HUES64 (cell line): ENCODE data around the gene CTPS2.

ENCODE experiments used
- H3K27ac ChIP-seq: 2 replicates; pipeline ENCODE4 v1.7.0; 2013; ENCODE audit warnings: low read depth, low read length, inconsistent platforms
- H3K27me3 ChIP-seq: 2 replicates; pipeline ENCODE4 v1.6.1; 2013; ENCODE audit warnings: mild to moderate bottlenecking, low read length; ENCODE audit not compliant: insufficient read depth
- H3K36me3 ChIP-seq: 2 replicates; pipeline ENCODE4 v1.6.1; 2013; ENCODE audit warnings: mild to moderate bottlenecking, low read length; ENCODE audit not compliant: insufficient read depth
- H3K4me1 ChIP-seq: 2 replicates; pipeline ENCODE4 v1.6.1; 2013; ENCODE audit warnings: mild to moderate bottlenecking, low read length, moderate library complexity; ENCODE audit not compliant: insufficient read depth
- H3K4me3 ChIP-seq: 2 replicates; pipeline ENCODE4 v1.5.1; 2013; ENCODE audit warnings: mild to moderate bottlenecking, low read length, moderate library complexity
- H3K9ac ChIP-seq: 2 replicates; pipeline ENCODE4 v1.6.1; 2013; ENCODE audit warnings: mild to moderate bottlenecking, low read depth, low read length
- H3K9me3 ChIP-seq: 2 replicates; pipeline ENCODE4 v1.6.1; 2013; ENCODE audit warnings: low read depth, low read length; ENCODE audit not compliant: insufficient read depth
- WGBS: fragments of 150-250, 120-280 bp; methylation state at CpG from one replicate; pipeline ENCODE4 v1.1.7; 2013; ENCODE audit warnings: missing lambda C conversion rate; 5-methylcytosine and 5-hydroxymethylcytosine counted together

The CTPS2 gene

DNA sequence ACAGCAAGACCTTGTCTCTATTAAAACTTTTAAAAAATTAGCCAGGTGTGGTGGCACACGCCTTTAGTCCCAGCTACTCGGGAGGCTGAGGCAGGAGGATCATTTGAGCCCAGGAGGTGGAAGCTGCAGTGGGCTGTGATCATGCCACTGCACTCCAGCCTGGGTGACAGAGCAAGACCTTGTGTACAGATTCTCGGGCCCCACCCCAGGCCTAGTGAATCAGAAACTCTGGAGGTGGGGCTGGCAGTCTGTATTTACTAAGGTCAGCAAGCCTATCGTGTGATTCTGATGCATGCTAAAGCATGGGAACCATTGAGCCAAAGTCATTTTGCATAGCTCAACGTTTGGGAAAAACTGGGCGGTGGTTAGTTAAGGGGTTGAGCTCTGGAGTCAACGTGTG is 59.0 kb downstream of the CTPS2 start:
- Histone ChIP-seq H3K4me1 (peaks cover 7% of the 10 kb centered on the region; the same call in 1 of the 2 replicates), H3K4me3 (no peak overlapping the region), H3K36me3 (peaks cover 11% of the 10 kb centered on the region; the same call in 1 of the 2 replicates), H3K9ac (no peak overlapping the region), H3K27ac (no peak overlapping the region), H3K27me3 (no peaks in the 10 kb centered on the region), H3K9me3 (no peaks in the 10 kb centered on the region)
- 91% methylated on average over 7 of the region's 7 CpGs for WGBS

DNA sequence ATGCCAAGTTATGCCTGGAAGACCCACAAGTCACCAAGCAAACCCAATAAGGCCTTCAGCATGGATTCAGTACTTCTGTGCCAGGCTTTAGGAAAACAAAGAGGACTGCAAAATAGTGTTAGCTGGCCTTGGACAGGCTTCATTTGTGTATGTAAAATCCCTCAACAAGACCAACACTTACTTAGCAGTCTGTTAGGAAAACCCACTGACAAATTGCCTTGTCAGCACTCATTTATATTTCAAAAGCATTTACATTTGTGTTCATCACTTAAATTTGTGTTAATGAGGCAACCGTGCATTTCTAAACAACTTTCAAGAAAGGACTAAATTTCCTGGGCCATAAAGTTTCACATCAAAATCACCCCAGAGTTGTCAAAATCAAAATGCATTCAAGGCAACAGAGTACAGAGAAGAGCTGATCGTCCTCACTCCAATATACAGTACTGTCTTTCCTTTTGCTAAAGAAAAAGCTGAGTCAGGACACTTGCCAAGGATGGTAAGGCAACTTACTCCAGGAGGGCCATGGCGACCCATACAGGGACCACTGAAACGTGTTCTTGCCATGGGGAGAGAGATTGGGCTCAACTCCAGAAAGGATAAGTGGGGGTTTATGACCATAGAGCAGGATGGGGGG is 61.0 kb downstream of the CTPS2 start:
- H3K36me3 ChIP-seq, result peaks cover 12% of the 10 kb centered on the region; the same call in 1 of the 2 replicates
- no peaks in the 10 kb centered on the region for H3K27me3 ChIP-seq
- H3K4me1 ChIP-seq, result peaks cover 7% of the 10 kb centered on the region; the same call in 1 of the 2 replicates
- H3K27ac ChIP-seq, result no peak overlapping the region
- 78% methylated on average over 4 of the region's 4 CpGs for WGBS
- H3K9me3 ChIP-seq, result no peaks in the 10 kb centered on the region
- no peak overlapping the region for H3K4me3 ChIP-seq
- no peak overlapping the region for H3K9ac ChIP-seq

- Histone ChIP-seq H3K27me3 (no peaks in the 10 kb centered on the region), H3K4me3 (no peak within 1 kb of the TSS), H3K27ac (no peak within 1 kb of the TSS), H3K4me1 (peaks cover 7% of the 10 kb centered on the region; the same call in 1 of the 2 replicates), H3K36me3 (peaks cover 22% of the 10 kb centered on the region; the same call in 1 of the 2 replicates), H3K9me3 (no peaks in the 10 kb centered on the region), H3K9ac (no peak within 1 kb of the TSS)
- 98% methylated on average over 4 of the region's 4 CpGs for WGBS
Observed at GRCh38 chrX:16649858-16650257, 62.6 kb downstream of the CTPS2 start, which contains the start of gene S100G. S100G (plus strand) TSS chrX:16650158; CDS start chrX:16651007, 849 bp downstream.

GRCh38 chrX:16646366-16647138 is 65.9 kb downstream of the CTPS2 start:
- 97% methylated on average over 3 of the region's 4 CpGs for WGBS
- peaks cover 20% of the 10 kb centered on the region; the same call in 1 of the 2 replicates for H3K36me3 ChIP-seq
- H3K9ac ChIP-seq, result no peak overlapping the region
- H3K9me3 ChIP-seq, result no peaks in the 10 kb centered on the region
- H3K27ac ChIP-seq, result no peak overlapping the region
- H3K4me3 ChIP-seq, result no peak overlapping the region
- no peaks in the 10 kb centered on the region for H3K27me3 ChIP-seq
- H3K4me1 ChIP-seq, result peaks cover 12% of the 10 kb centered on the region; the same call in 1 of the 2 replicates

GRCh38 chrX:16643176-16643575 is 69.3 kb downstream of the CTPS2 start:
- Histone ChIP-seq H3K27ac (no peak overlapping the region), H3K9ac (no peak overlapping the region), H3K36me3 (peaks cover 25% of the 10 kb centered on the region; the same call in 1 of the 2 replicates), H3K27me3 (no peaks in the 10 kb centered on the region), H3K4me1 (0 out of 2 replicates have a peak, but pooled peaks cover 9% of the 10 kb centered on the region), H3K9me3 (no peaks in the 10 kb centered on the region), H3K4me3 (no peak overlapping the region)
- WGBS, result 82% methylated on average over 5 of the region's 5 CpGs

- no peak overlapping the region for H3K4me3 ChIP-seq
- no peaks in the 10 kb centered on the region for H3K9me3 ChIP-seq
- 98% methylated on average over 4 of the region's 4 CpGs for WGBS
Observed at GRCh38 chrX:16640823-16641222, 71.6 kb downstream of the CTPS2 start.

DNA sequence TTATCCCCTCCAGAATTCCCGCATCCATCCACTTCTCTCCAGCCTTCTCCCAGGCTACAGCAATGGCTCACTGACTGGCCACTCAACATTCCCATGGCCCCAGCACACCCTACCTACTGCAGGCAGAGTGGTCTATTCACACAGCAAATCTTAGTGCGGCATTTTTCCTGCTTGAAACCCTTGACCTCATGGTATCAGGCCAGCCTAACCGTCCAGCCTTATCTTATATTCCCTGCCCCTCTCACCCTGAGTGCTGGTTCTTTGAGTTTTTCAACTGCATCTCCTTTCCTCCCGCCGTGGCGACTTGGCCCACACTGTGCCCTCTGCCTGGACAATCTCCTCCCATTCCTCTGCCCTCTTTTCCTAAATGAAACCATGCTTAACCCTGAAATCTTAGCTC is 72.5 kb downstream of the CTPS2 start:
- Histone ChIP-seq H3K27me3 (no peaks in the 10 kb centered on the region), H3K9me3 (no peaks in the 10 kb centered on the region), H3K4me3 (no peak overlapping the region), H3K27ac (no peak overlapping the region), H3K4me1 (0 out of 2 replicates have a peak, but pooled peaks cover 9% of the 10 kb centered on the region), H3K36me3 (peaks cover 13% of the 10 kb centered on the region; the same call in 1 of the 2 replicates), H3K9ac (no peak overlapping the region)
- 95% methylated on average over 6 of the region's 6 CpGs for WGBS

More at GRCh38 chrX:16640823-16641222, 71.6 kb downstream of the CTPS2 start:
- no peaks in the 10 kb centered on the region for H3K27me3 ChIP-seq
- no peak overlapping the region for H3K9ac ChIP-seq
- H3K36me3 ChIP-seq, result peaks cover 17% of the 10 kb centered on the region; the same call in 1 of the 2 replicates
- H3K4me1 ChIP-seq, result 0 out of 2 replicates have a peak, but pooled peaks cover 9% of the 10 kb centered on the region
- no peak overlapping the region for H3K27ac ChIP-seq

DNA sequence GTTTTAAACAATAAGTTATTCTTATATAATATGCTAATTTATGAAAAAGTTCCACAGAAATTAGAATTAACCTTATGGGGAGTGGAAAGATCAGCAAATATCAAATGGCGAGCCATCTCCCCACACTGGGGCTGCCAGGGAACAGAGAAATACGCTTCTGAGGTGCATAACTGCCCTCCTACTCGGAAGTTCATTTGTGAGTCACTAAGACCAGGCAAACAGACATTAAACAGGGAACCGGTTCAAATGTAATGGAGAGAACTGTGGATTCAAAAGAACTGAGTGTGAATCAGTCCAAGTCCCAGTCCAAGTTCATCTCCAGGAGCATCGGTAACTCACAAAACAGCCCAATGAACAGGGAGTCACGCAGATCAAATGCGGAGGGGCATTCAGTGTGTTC is 73.9 kb downstream of the CTPS2 start:
- H3K36me3 ChIP-seq, result peaks cover 13% of the 10 kb centered on the region; the same call in 1 of the 2 replicates
- H3K4me3 ChIP-seq, result no peak overlapping the region
- 98% methylated on average over 7 of the region's 7 CpGs for WGBS
- no peak overlapping the region for H3K9ac ChIP-seq
- no peaks in the 10 kb centered on the region for H3K27me3 ChIP-seq
- H3K27ac ChIP-seq, result no peak overlapping the region
- H3K9me3 ChIP-seq, result no peaks in the 10 kb centered on the region
- 0 out of 2 replicates have a peak, but pooled peaks cover 9% of the 10 kb centered on the region for H3K4me1 ChIP-seq

- Histone ChIP-seq H3K4me1 (no peaks in the 10 kb centered on the region), H3K27me3 (no peaks in the 10 kb centered on the region), H3K9ac (no peak overlapping the region), H3K27ac (no peak overlapping the region), H3K36me3 (peaks cover 11% of the 10 kb centered on the region; the same call in 1 of the 2 replicates), H3K4me3 (no peak overlapping the region), H3K9me3 (no peaks in the 10 kb centered on the region)
- WGBS, result 67% methylated on average over 1 of the region's 3 CpGs
Observed at GRCh38 chrX:16635596-16635995, 76.9 kb downstream of the CTPS2 start.

- Histone ChIP-seq H3K9ac (no peak overlapping the region), H3K27ac (no peak overlapping the region), H3K4me3 (no peak overlapping the region), H3K9me3 (no peaks in the 10 kb centered on the region), H3K4me1 (peaks cover under 1% of the 10 kb centered on the region; the same call in 1 of the 2 replicates), H3K27me3 (no peaks in the 10 kb centered on the region), H3K36me3 (peaks cover 11% of the 10 kb centered on the region; the same call in 1 of the 2 replicates)
- WGBS, result 94% methylated on average over 4 of the region's 5 CpGs
Observed at GRCh38 chrX:16635040-16635439, 77.4 kb downstream of the CTPS2 start.

DNA sequence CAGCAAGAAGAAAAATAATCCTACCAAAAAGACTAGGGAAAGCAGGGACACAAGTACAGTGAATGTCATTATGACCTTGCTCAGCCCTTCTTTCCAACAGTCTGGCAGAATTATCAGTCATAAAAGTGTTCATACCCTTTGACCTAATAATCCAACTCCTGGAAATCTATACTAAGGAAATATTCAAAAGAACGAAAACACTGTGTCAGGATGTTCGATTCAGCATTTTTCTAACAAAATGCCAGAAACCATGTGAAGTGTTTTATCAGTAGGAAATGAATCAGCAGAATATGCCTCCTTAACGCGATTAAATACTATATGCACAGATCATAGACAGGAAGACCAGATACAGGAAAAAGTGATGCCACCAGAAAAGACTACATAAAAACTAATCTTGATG is 78.7 kb downstream of the CTPS2 start:
- Histone ChIP-seq H3K27me3 (no peaks in the 10 kb centered on the region), H3K4me1 (peaks cover 12% of the 10 kb centered on the region; the same call in 1 of the 2 replicates), H3K4me3 (no peak overlapping the region), H3K9ac (no peak overlapping the region), H3K27ac (no peak overlapping the region), H3K36me3 (peaks cover 9% of the 10 kb centered on the region; the same call in 1 of the 2 replicates), H3K9me3 (no peaks in the 10 kb centered on the region)
- WGBS, result 100% methylated on average over 2 of the region's 4 CpGs
